Measurements from ENCODE around the gene SEMA3E.

- TF ChIP-seq CTCF (IDR thresholded peaks at IDR 0.05) (no peak), POLR2AphosphoS5 (IDR thresholded peaks at IDR 0.05) (no peak)
Observed at GRCh38 chr7:83509255-83510021, 139.5 kb downstream of the SEMA3E start.
